HG02763 (cell line): Measurements from ENCODE around the gene P2RX6.
"Not testable (repeated sequence)": the region's sequence is repeated elsewhere in the genome, so short reads cannot be mapped to it uniquely, and the experiment has no call there.

ENCODE experiments used
- ATAC-seq: cut with Tn5 transposase; IDR thresholded peaks from one replicate; pipeline ENCODE4 v1.9.1; 2021; ENCODE audit warnings: mild to moderate bottlenecking, moderate library complexity; ENCODE audit not compliant: unreplicated experiment

P2RX6 gene

GRCh38 chr22:21014726-21015465 lies at the start of gene P2RX6:
Gene P2RX6 (plus strand): TSS chr22:21015165. CDS start chr22:21015175, 10 bp downstream.
- ATAC-seq, result no peak

- no peak for ATAC-seq
These were observed 48.8 kb upstream of the P2RX6 start for GRCh38 chr22:20965888-20966855.

- ATAC-seq, result no peak
These were observed 47.9 kb upstream of the P2RX6 start, which contains the start of gene AIFM3 for GRCh38 chr22:20966883-20967696. Gene AIFM3 (plus strand): TSS chr22:20967255. CDS start chr22:20967945, 690 bp downstream.

- ATAC-seq, result no peak
These were observed 47.2 kb upstream of the P2RX6 start for GRCh38 chr22:20967697-20968211.

- ATAC-seq, result no peak
These were observed 46.5 kb upstream of the P2RX6 start for GRCh38 chr22:20968281-20968977.

GRCh38 chr22:20970939-20971657 lies 43.9 kb upstream of the P2RX6 start:
- no peak for ATAC-seq

GRCh38 chr22:20972014-20972694 lies 42.8 kb upstream of the P2RX6 start:
- ATAC-seq, result not testable (repeated sequence)

GRCh38 chr22:20972933-20973577 lies 41.9 kb upstream of the P2RX6 start:
- ATAC-seq, result no peak

GRCh38 chr22:20973634-20974286 lies 41.2 kb upstream of the P2RX6 start:
- no peak for ATAC-seq

- ATAC-seq, result no peak
These were observed 40.5 kb upstream of the P2RX6 start for GRCh38 chr22:20974336-20974955.

- no peak for ATAC-seq
These were observed 39.2 kb upstream of the P2RX6 start for GRCh38 chr22:20975541-20976290.

- ATAC-seq, result no peak
These were observed 38.6 kb upstream of the P2RX6 start for GRCh38 chr22:20976291-20976877.

GRCh38 chr22:20977019-20977418 lies 37.9 kb upstream of the P2RX6 start:
- no peak for ATAC-seq

GRCh38 chr22:20977516-20978170 lies 37.3 kb upstream of the P2RX6 start:
- ATAC-seq, result no peak

GRCh38 chr22:20978419-20978818 lies 36.5 kb upstream of the P2RX6 start:
- ATAC-seq, result no peak
